Right renal pelvis (tissue), 4 donors: ENCODE data around the gene MYORG. TPM values are rescaled to one million over a fixed set of nuclear protein-coding genes. Genes with fewer than 3 reads are reported as not detected.

Experiments
- DNase-seq, 4 donors: peaks; one replicate each; pipeline ENCODE4 v3.0.0-alpha.2; 2013; ENCODE audit warnings: low read depth in 4 of 4, low spot score in 3 of 4, missing footprints in 1 of 4
- polyA plus RNA-seq, 4 donors: library from polyadenylated mRNA; unstranded; fragments of 120-200 nt; gene quantifications; one replicate each; pipeline ENCODE4 v1.2.1, GENCODE V29; 2013; ENCODE audit not compliant: insufficient read length in 4 of 4

MYORG gene
- 10 to 100 TPM in 2 of 4 donors, 1 to 10 TPM in 2; 7.6 to 11.5 (median 9.6) TPM for polyA plus RNA-seq

- DNase-seq = peak; percentile 67 to 83 (median 76)
Measured at GRCh38 chr9:34376596-34377403, at the start of gene MYORG. Gene MYORG, minus strand, starts transcription at chr9:34376898. Its CDS starts 3,955 bp downstream, at chr9:34372943.

- no peak for DNase-seq
Measured at GRCh38 chr9:34419716-34420504, 43.2 kb upstream of the MYORG start.

GRCh38 chr9:34417734-34418133 is 41.0 kb upstream of the MYORG start:
- DNase-seq = no peak

GRCh38 chr9:34413231-34413852 is 36.6 kb upstream of the MYORG start:
- DNase-seq = peak; percentile 57 to 72 (median 60)

GRCh38 chr9:34412336-34412735 is 35.6 kb upstream of the MYORG start:
- DNase-seq = no peak

GRCh38 chr9:34409154-34409553 is 32.5 kb upstream of the MYORG start:
- DNase-seq = no peak

- DNase-seq = no peak
Measured at GRCh38 chr9:34408173-34408572, 31.5 kb upstream of the MYORG start.

GRCh38 chr9:34406219-34406618 is 29.5 kb upstream of the MYORG start:
- DNase-seq = no peak

GRCh38 chr9:34405719-34406118 is 29.0 kb upstream of the MYORG start:
- no peak for DNase-seq

GRCh38 chr9:34403554-34404380 is 27.1 kb upstream of the MYORG start:
- DNase-seq = peak in 3 of 4 donors; percentile 31 to 44 (median 39)

GRCh38 chr9:34400686-34401602 is 24.2 kb upstream of the MYORG start:
- no peak for DNase-seq

- DNase-seq = no peak
Measured at GRCh38 chr9:34400275-34400674, 23.6 kb upstream of the MYORG start.

GRCh38 chr9:34399729-34400128 is 23.0 kb upstream of the MYORG start:
- DNase-seq = no peak

- no peak for DNase-seq
Measured at GRCh38 chr9:34398875-34399274, 22.2 kb upstream of the MYORG start.

GRCh38 chr9:34396276-34397214 is 19.8 kb upstream of the MYORG start:
- no peak for DNase-seq

GRCh38 chr9:34392511-34392910 is 15.8 kb upstream of the MYORG start:
- no peak for DNase-seq

GRCh38 chr9:34387239-34387638 is 10.5 kb upstream of the MYORG start:
- no peak for DNase-seq

GRCh38 chr9:34386656-34387055 is 10.0 kb upstream of the MYORG start:
- DNase-seq = no peak
